Astrocyte (in vitro differentiated cells and primary cell): ENCODE data around the gene TRIM52. TPM values are rescaled to one million over a fixed set of nuclear protein-coding genes. Genes with fewer than 3 reads are reported as not detected.

ENCODE experiments used
- DNase-seq: peaks from one replicate; pipeline ENCODE4 v3.0.0-alpha.2; 2010; ENCODE audit warnings: low read depth
- FAIRE-seq: peaks from 2 replicates; lab custom pipeline; 2011; peaks lifted over from hg19 to GRCh38; lab: Jason Lieb, UNC
- H2AFZ ChIP-seq: 2 replicates; pipeline ENCODE4 v1.6.0; 2012; ENCODE audit warnings: low read depth, low read length, inconsistent platforms
- H3K27ac ChIP-seq: 2 replicates; pipeline ENCODE4 v1.5.1; 2011; ENCODE audit warnings: low read depth, low read length, inconsistent platforms
- H3K27me3 ChIP-seq: 2 replicates; pipeline ENCODE4 v1.6.0; 2011; ENCODE audit warnings: low read length, inconsistent platforms; ENCODE audit not compliant: insufficient read depth
- H3K36me3 ChIP-seq: 2 replicates; pipeline ENCODE4 v1.5.1; 2011; ENCODE audit warnings: low read length, inconsistent platforms; ENCODE audit not compliant: insufficient read depth
- H3K4me1 ChIP-seq: 2 replicates; pipeline ENCODE4 v1.5.1; 2011; ENCODE audit warnings: low read length, inconsistent platforms; ENCODE audit not compliant: insufficient read depth
- H3K4me2 ChIP-seq: 2 replicates; pipeline ENCODE4 v1.6.0; 2012; ENCODE audit warnings: low read length, inconsistent platforms
- H3K4me3 ChIP-seq: 2 replicates; pipeline ENCODE4 v1.5.1; 2011; ENCODE audit warnings: low read depth, mild to moderate bottlenecking, low read length, inconsistent platforms; ENCODE audit not compliant: insufficient read depth
- H3K79me2 ChIP-seq: 2 replicates; pipeline ENCODE4 v1.6.0; 2012; ENCODE audit warnings: mild to moderate bottlenecking, low read length, inconsistent platforms; ENCODE audit not compliant: insufficient read depth
- H3K9ac ChIP-seq: 2 replicates; pipeline ENCODE4 v1.6.0; 2012; ENCODE audit warnings: mild to moderate bottlenecking, low read length, inconsistent platforms
- H3K9me3 ChIP-seq: 2 replicates; pipeline ENCODE4 v1.5.1; 2012; ENCODE audit warnings: low read depth, mild to moderate bottlenecking, low read length, inconsistent platforms; ENCODE audit not compliant: insufficient read depth
- H4K20me1 ChIP-seq: 2 replicates; pipeline ENCODE4 v1.6.0; 2012; ENCODE audit warnings: low read length, inconsistent platforms; ENCODE audit not compliant: insufficient read depth
- H3K27ac Mint-ChIP-seq: one replicate; pipeline ENCODE4 v1.8.0; 2021; ENCODE audit warnings: mild to moderate bottlenecking, mixed read lengths; ENCODE audit not compliant: unreplicated experiment
- H3K27me3 Mint-ChIP-seq: one replicate; pipeline ENCODE4 v1.8.0; 2021; ENCODE audit warnings: low read depth, mixed read lengths; ENCODE audit not compliant: unreplicated experiment
- H3K36me3 Mint-ChIP-seq: one replicate; pipeline ENCODE4 v1.8.0; 2021; ENCODE audit warnings: low read depth, mixed read lengths; ENCODE audit not compliant: unreplicated experiment
- H3K4me1 Mint-ChIP-seq: one replicate; pipeline ENCODE4 v1.8.0; 2021; ENCODE audit warnings: low read depth, mixed read lengths; ENCODE audit not compliant: unreplicated experiment
- H3K4me3 Mint-ChIP-seq: one replicate; pipeline ENCODE4 v1.8.0; 2021; ENCODE audit warnings: mild to moderate bottlenecking, moderate library complexity, mixed read lengths; ENCODE audit not compliant: unreplicated experiment
- H3K9me3 Mint-ChIP-seq: one replicate; pipeline ENCODE4 v1.8.0; 2021; ENCODE audit warnings: mild to moderate bottlenecking, mixed read lengths; ENCODE audit not compliant: unreplicated experiment
- EZH2 ChIP-seq: IDR thresholded peaks from 2 replicates; pipeline ENCODE4 v1.6.1; 2012; ENCODE audit warnings: mild to moderate bottlenecking, low read length, inconsistent platforms; ENCODE audit not compliant: insufficient read depth
- total RNA-seq: library from RNA; stranded (reverse); gene quantifications from 2 replicates; pipeline ENCODE4 v1.2.1, GENCODE V29; 2021
- TF ChIP-seq, protein P1 (sequence below): IDR thresholded peaks from 2 replicates; pipeline ENCODE4 v1.5.1; 2011; ENCODE audit warnings: low read depth, mild to moderate bottlenecking, inconsistent platforms, low read length, moderate library complexity; ENCODE audit not compliant: insufficient read depth

The TRIM52 gene
- total RNA-seq, 1 donor from 2014 or later, result 6.5 TPM

DNA sequence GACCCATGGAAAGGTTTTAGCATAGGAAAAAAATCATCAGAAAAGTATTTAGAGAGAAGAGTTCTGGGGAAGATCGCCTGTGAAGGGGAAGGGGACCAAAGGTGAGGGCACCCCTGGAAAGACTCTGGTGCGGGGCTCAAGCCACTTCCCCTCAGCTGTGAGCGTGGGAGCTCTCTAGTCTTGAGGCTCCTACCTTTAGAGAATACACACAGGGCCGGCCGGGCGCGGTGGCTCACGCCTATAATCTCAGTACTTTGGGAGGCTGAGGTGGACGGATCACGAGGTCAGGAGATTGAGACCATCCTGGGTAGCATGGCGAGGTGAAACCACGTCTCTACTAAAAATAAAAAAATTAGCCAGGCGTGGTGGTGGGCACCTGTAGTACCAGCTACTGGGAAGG lies 30.9 kb downstream of the TRIM52 start:
- no peaks in the 10 kb centered on the region for H3K9me3 Mint-ChIP-seq
- no peak overlapping the region for H3K4me3 Mint-ChIP-seq
- TF ChIP-seq, protein P1, sequence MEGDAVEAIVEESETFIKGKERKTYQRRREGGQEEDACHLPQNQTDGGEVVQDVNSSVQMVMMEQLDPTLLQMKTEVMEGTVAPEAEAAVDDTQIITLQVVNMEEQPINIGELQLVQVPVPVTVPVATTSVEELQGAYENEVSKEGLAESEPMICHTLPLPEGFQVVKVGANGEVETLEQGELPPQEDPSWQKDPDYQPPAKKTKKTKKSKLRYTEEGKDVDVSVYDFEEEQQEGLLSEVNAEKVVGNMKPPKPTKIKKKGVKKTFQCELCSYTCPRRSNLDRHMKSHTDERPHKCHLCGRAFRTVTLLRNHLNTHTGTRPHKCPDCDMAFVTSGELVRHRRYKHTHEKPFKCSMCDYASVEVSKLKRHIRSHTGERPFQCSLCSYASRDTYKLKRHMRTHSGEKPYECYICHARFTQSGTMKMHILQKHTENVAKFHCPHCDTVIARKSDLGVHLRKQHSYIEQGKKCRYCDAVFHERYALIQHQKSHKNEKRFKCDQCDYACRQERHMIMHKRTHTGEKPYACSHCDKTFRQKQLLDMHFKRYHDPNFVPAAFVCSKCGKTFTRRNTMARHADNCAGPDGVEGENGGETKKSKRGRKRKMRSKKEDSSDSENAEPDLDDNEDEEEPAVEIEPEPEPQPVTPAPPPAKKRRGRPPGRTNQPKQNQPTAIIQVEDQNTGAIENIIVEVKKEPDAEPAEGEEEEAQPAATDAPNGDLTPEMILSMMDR, result no peak
- TF ChIP-seq EZH2, result no peak
- Histone ChIP-seq H3K4me3 (no peak overlapping the region), H3K9ac (no peak overlapping the region), H3K4me1 (no peaks in the 10 kb centered on the region), H3K36me3 (peaks cover 15% of the 10 kb centered on the region), H2AFZ (no peak overlapping the region), H3K79me2 (peaks cover 20% of the 10 kb centered on the region), H3K9me3 (no peaks in the 10 kb centered on the region), H3K27me3 (no peaks in the 10 kb centered on the region), H3K27ac (no peak overlapping the region), H4K20me1 (peaks cover 36% of the 10 kb centered on the region), H3K4me2 (no peak overlapping the region)
- H3K4me1 Mint-ChIP-seq, result peaks cover 2% of the 10 kb centered on the region
- peaks cover 5% of the 10 kb centered on the region for H3K36me3 Mint-ChIP-seq
- FAIRE-seq, result no peak
- no peak for DNase-seq
- no peak overlapping the region for H3K27ac Mint-ChIP-seq
- H3K27me3 Mint-ChIP-seq, result no peaks in the 10 kb centered on the region

DNA sequence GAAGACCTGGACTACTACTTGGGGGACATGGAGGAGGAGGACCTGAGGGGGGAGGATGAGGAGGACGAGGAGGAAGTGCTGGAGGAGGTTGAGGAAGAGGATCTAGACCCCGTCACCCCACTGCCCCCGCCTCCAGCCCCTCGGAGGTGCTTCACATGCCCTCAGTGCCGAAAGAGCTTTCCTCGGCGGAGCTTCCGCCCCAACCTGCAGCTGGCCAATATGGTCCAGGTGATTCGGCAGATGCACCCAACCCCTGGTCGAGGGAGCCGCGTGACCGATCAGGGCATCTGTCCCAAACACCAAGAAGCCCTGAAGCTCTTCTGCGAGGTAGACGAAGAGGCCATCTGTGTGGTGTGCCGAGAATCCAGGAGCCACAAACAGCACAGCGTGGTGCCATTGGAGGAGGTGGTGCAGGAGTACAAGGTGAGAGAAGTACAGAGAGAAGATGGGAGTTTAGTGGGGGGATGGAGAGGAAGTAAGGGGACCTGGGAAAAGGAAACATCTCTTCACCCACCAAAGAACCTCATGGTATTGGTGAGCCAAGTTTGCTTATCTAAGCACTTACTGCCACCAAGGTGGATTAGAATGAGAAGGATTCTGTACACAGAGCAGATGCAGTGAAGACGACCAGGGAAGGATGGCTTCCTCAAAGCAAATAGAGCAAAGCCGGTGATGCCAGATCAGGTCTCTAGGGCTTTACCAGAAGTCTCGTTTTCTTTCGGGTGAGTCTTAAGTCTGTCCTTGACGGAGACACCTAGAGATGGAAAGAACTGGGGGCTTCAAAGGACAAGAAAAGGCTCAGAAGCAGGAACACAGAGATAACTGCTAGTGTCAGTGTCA lies 36.3 kb downstream of the TRIM52 start:
- H3K4me3 ChIP-seq, result peak overlapping the region; percentile 74
- H3K4me1 ChIP-seq, result peaks cover 18% of the 10 kb centered on the region
- no peaks in the 10 kb centered on the region for H3K9me3 Mint-ChIP-seq
- no peak for FAIRE-seq
- no peak overlapping the region for H3K27ac ChIP-seq
- DNase-seq, result no peak
- H3K36me3 Mint-ChIP-seq, result no peaks in the 10 kb centered on the region
- no peaks in the 10 kb centered on the region for H3K27me3 Mint-ChIP-seq
- H3K27ac Mint-ChIP-seq, result peak overlapping the region; percentile 96
- no peaks in the 10 kb centered on the region for H3K9me3 ChIP-seq
- peak overlapping the region; percentile 100 for H3K4me2 ChIP-seq
- peaks cover 8% of the 10 kb centered on the region for H3K4me1 Mint-ChIP-seq
- no peak for TF ChIP-seq EZH2
- TF ChIP-seq, protein P1, result no peak
- no peaks in the 10 kb centered on the region for H3K27me3 ChIP-seq
- peak overlapping the region; percentile 92 for H3K9ac ChIP-seq
- peak overlapping the region; percentile 94 for H3K4me3 Mint-ChIP-seq
- peak overlapping the region; percentile 74 for H2AFZ ChIP-seq
- H3K79me2 ChIP-seq, result peaks cover 34% of the 10 kb centered on the region
- peaks cover 7% of the 10 kb centered on the region for H4K20me1 ChIP-seq
- peaks cover 4% of the 10 kb centered on the region for H3K36me3 ChIP-seq
